ENCODE data around the gene CALHM1. TPM values are rescaled to one million over a fixed set of nuclear protein-coding genes. Genes with fewer than 3 reads are reported as not detected.

Gene CALHM1
- polyA plus RNA-seq, 2 donors = not detected

DNA sequence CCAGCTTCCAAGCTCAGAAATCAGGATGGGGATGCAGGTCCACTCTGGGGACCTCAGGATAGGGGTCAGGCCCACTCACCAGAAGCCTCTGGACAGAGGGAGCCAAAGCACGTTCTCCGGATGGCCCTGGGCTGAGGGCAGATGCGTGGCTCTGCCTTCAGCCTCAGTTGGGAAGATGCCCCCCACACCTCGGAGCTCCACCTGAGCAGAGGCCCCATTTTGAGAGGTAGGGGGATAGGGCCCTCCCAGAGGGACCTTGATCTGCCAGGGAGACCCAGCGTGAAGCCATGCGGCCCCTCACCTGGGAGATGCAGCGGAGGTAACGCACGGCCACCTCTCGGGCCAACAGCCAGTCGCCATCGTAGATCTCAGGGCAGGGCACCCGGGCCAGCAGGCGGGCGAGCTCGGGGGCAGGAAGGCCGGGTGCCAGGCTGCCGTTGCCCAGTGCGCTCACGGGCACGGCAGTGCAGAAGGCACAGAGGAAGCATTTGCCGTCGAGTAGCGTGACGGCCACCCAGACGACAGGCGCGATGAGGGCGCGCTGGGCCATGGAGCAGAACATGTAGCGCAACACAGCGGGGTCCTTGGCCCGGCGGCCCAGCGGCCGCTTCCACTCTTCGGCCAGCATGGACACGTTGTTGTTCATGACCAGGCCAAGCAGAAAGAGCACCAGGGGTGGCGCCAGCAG, 660 bp downstream of the CALHM1 start:
- no peaks in the 10 kb centered on the region for H3K9me3 ChIP-seq (ENCODE audit: control insufficient read depth in 2 of 2, insufficient read depth in 1 of 2, low read depth in 1 of 2, low read length in 1 of 2)
- 96 to 97% methylated on average over 39 of the region's 39 CpGs for WGBS, 2 donors
- H3K4me3 ChIP-seq (ENCODE audit: low read depth in 1 of 2, low read length in 2 of 2) = no peak overlapping the region
- H3K36me3 ChIP-seq (ENCODE audit: control insufficient read depth in 2 of 2, insufficient read depth in 2 of 2, low read length in 1 of 2) = no peaks in the 10 kb centered on the region
- no peak overlapping the region for H3K27ac ChIP-seq (ENCODE audit: low read depth in 2 of 2, low read length in 1 of 2)
- H3K27me3 ChIP-seq (ENCODE audit: control insufficient read depth in 1 of 2, insufficient read depth in 2 of 2, low read length in 2 of 2) = no peaks in the 10 kb centered on the region
- H3K4me1 ChIP-seq (ENCODE audit: control insufficient read depth in 2 of 2, insufficient read depth in 2 of 2, low read length in 1 of 2) = peaks cover 0 to 2% of the 10 kb centered on the region in 2 donors

DNA sequence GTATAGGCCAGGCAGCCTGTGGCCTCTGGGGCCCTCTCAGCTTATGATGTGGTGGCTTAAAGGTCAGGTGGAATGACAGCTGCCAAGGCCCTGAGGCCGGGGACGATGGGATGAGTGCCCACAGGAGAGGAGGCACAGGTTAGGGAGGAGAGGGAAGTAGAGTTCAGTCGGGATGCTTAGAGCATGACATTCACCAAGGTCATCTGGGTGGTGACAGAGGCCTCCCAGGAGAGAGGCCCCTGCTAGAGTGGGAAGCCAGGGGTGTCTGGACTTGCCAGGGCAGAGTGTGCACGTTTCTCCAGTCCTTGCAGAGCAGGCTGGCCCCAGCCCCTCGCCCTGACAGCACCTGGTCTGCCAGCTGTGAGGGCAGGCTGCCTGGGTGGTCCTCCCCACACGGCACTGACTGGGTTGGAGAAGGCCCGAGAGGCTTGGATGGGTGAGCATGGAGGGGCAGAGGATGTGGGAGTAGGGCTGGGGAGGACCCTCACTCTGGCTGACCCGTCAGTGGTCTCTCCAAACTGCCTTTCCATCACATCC, 1.5 kb downstream of the CALHM1 start:
- no peak overlapping the region for H3K4me3 ChIP-seq (ENCODE audit: low read depth in 1 of 2, low read length in 2 of 2)
- H3K4me1 ChIP-seq (ENCODE audit: control insufficient read depth in 2 of 2, insufficient read depth in 2 of 2, low read length in 1 of 2) = peaks cover 0 to 4% of the 10 kb centered on the region in 2 donors
- 65 to 66% methylated on average over 4 to 8 of the region's 8 CpGs for WGBS, 2 donors
- H3K27ac ChIP-seq (ENCODE audit: low read depth in 2 of 2, low read length in 1 of 2) = no peak overlapping the region
- no peaks in the 10 kb centered on the region for H3K36me3 ChIP-seq (ENCODE audit: control insufficient read depth in 2 of 2, insufficient read depth in 2 of 2, low read length in 1 of 2)
- H3K27me3 ChIP-seq (ENCODE audit: control insufficient read depth in 1 of 2, insufficient read depth in 2 of 2, low read length in 2 of 2) = no peaks in the 10 kb centered on the region
- no peaks in the 10 kb centered on the region for H3K9me3 ChIP-seq (ENCODE audit: control insufficient read depth in 2 of 2, insufficient read depth in 1 of 2, low read depth in 1 of 2, low read length in 1 of 2)

DNA sequence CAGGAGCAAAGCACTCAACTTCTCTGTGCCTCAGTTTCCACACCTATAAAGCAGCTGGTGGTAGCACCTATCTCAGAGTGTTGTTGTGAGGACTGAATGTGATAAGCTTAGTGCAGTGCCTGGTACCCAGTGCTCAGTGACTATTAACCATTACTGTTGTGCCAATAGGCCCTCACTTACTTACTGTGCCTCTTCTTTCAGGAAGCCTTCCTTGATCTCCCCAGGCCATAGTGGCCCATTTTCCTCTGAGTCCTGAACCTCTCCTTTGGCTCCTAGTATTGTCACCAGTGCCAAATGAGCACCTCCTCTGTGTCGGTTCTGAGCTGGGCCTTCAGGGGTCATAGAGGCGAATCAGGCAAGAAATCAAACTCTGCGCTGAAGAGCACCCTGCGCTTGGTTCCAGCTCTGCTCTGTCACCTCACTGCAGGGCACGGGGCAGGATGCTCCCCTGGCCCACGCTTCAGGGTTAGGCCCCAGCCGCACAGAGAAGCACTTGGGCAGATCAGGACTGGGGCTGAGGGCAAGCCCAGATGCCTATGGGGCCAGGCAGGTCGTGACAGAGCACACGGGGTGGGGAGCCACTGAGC, 2.5 kb downstream of the CALHM1 start:
- Histone ChIP-seq H3K36me3 (ENCODE audit: control insufficient read depth in 2 of 2, insufficient read depth in 2 of 2, low read length in 1 of 2) (no peaks in the 10 kb centered on the region), H3K4me3 (ENCODE audit: low read depth in 1 of 2, low read length in 2 of 2) (no peak overlapping the region), H3K27me3 (ENCODE audit: control insufficient read depth in 1 of 2, insufficient read depth in 2 of 2, low read length in 2 of 2) (no peaks in the 10 kb centered on the region), H3K27ac (ENCODE audit: low read depth in 2 of 2, low read length in 1 of 2) (no peak overlapping the region), H3K9me3 (ENCODE audit: control insufficient read depth in 2 of 2, insufficient read depth in 1 of 2, low read depth in 1 of 2, low read length in 1 of 2) (no peaks in the 10 kb centered on the region), H3K4me1 (ENCODE audit: control insufficient read depth in 2 of 2, insufficient read depth in 2 of 2, low read length in 1 of 2) (peaks cover 0 to 10% of the 10 kb centered on the region in 2 donors)
- 63 to 78% methylated on average over 9 of the region's 9 CpGs for WGBS, 2 donors

DNA sequence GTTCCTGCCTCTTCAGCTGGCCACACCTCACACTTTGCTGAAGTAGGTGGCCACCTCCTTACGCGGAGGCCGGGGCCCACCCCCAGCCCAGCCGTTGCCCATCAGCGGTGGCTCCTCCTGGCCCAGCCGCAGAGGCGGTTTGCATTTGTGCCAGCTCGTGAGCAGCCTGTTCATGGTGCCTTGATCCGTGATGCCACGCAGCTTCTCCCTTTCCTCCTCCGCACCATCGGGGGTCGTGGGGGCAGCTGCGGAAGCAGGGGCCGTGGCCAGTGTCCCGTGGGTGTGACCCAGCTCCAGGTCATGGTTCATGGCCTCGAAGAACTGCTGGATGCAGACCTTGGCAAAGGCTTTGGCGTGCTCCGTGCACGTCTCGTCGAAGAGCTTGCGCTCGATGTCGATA, 3.5 kb downstream of the CALHM1 start:
- H3K4me3 ChIP-seq (ENCODE audit: low read depth in 1 of 2, low read length in 2 of 2) = no peak overlapping the region
- peaks cover 0 to 3% of the 10 kb centered on the region in 2 donors for H3K36me3 ChIP-seq (ENCODE audit: control insufficient read depth in 2 of 2, insufficient read depth in 2 of 2, low read length in 1 of 2)
- no peak overlapping the region for H3K27ac ChIP-seq (ENCODE audit: low read depth in 2 of 2, low read length in 1 of 2)
- peaks cover 0 to 15% of the 10 kb centered on the region in 2 donors for H3K4me1 ChIP-seq (ENCODE audit: control insufficient read depth in 2 of 2, insufficient read depth in 2 of 2, low read length in 1 of 2)
- no peaks in the 10 kb centered on the region for H3K9me3 ChIP-seq (ENCODE audit: control insufficient read depth in 2 of 2, insufficient read depth in 1 of 2, low read depth in 1 of 2, low read length in 1 of 2)
- WGBS, 2 donors = 87 to 90% methylated on average over 25 of the region's 25 CpGs
- H3K27me3 ChIP-seq (ENCODE audit: control insufficient read depth in 1 of 2, insufficient read depth in 2 of 2, low read length in 2 of 2) = no peaks in the 10 kb centered on the region

DNA sequence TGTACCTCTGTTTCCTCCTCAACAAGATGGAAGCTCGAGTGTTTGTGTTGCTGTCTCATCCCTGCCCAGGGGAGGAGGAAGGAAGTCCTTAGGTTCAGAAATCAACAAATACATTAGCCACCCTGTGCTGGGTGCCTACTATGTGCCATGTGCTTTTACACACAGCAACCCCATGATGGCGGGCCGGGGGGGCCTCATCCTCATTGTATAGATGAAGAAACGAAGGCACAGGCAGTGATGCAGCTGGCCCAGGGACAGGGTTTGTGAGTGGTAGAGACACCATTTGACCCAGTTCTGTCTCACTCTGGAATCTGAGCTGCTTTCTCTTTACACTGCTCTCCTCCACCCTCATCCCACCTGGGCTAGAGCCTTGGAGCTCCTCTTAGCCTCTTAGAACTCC, 4.7 kb downstream of the CALHM1 start:
- peaks cover 3 to 11% of the 10 kb centered on the region in 2 donors for H3K36me3 ChIP-seq (ENCODE audit: control insufficient read depth in 2 of 2, insufficient read depth in 2 of 2, low read length in 1 of 2)
- peaks cover 7 to 27% of the 10 kb centered on the region in 2 donors for H3K4me1 ChIP-seq (ENCODE audit: control insufficient read depth in 2 of 2, insufficient read depth in 2 of 2, low read length in 1 of 2)
- H3K27ac ChIP-seq (ENCODE audit: low read depth in 2 of 2, low read length in 1 of 2) = no peak overlapping the region
- 86 to 88% methylated on average over 4 of the region's 4 CpGs for WGBS, 2 donors
- H3K9me3 ChIP-seq (ENCODE audit: control insufficient read depth in 2 of 2, insufficient read depth in 1 of 2, low read depth in 1 of 2, low read length in 1 of 2) = no peaks in the 10 kb centered on the region
- no peaks in the 10 kb centered on the region for H3K27me3 ChIP-seq (ENCODE audit: control insufficient read depth in 1 of 2, insufficient read depth in 2 of 2, low read length in 2 of 2)
- H3K4me3 ChIP-seq (ENCODE audit: low read depth in 1 of 2, low read length in 2 of 2) = no peak overlapping the region

DNA sequence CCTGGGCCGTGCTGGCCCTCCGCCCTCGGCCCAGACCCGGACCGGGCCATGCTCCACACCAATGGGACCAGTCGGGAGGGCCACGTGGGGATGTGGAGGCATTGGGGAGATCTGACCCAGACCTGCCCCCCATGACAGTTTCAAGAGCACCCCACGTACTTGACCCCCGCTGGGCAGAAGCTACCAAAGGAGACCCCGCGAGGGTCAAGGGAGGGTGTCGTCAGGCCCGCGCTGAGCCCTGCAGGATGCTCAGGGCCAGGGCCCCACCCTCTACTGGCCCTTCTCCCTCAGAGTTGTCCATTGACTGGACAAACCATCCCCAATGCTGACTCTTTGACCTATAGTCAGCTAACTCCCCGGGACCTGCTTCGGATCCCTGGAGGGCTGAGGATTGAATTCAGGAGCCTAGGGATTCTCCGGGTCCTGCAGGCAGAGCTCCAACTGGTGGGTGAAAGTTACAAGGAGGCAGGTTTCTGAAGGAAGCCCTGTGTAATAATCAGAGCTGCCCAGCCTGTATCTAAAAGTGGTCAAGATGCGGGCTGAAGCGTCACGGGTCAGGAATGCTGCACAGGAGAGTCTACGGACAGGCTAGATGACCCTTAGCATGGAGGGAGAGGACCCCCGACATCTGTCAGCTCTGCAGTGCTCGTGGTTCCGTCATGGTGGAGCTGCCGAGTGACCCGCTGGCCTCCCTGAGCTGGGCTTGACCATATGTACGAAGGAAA, 6.0 kb downstream of the CALHM1 start:
- Histone ChIP-seq H3K36me3 (ENCODE audit: control insufficient read depth in 2 of 2, insufficient read depth in 2 of 2, low read length in 1 of 2) (peaks cover 4 to 17% of the 10 kb centered on the region in 2 donors), H3K27me3 (ENCODE audit: control insufficient read depth in 1 of 2, insufficient read depth in 2 of 2, low read length in 2 of 2) (no peaks in the 10 kb centered on the region), H3K27ac (ENCODE audit: low read depth in 2 of 2, low read length in 1 of 2) (peak overlapping the region; percentile 84 to 93), H3K4me3 (ENCODE audit: low read depth in 1 of 2, low read length in 2 of 2) (peak overlapping the region; percentile 43 to 67), H3K4me1 (ENCODE audit: control insufficient read depth in 2 of 2, insufficient read depth in 2 of 2, low read length in 1 of 2) (peaks cover 8 to 27% of the 10 kb centered on the region in 2 donors), H3K9me3 (ENCODE audit: control insufficient read depth in 2 of 2, insufficient read depth in 1 of 2, low read depth in 1 of 2, low read length in 1 of 2) (no peaks in the 10 kb centered on the region)
- 30 to 32% methylated on average over 27 of the region's 27 CpGs for WGBS, 2 donors

DNA sequence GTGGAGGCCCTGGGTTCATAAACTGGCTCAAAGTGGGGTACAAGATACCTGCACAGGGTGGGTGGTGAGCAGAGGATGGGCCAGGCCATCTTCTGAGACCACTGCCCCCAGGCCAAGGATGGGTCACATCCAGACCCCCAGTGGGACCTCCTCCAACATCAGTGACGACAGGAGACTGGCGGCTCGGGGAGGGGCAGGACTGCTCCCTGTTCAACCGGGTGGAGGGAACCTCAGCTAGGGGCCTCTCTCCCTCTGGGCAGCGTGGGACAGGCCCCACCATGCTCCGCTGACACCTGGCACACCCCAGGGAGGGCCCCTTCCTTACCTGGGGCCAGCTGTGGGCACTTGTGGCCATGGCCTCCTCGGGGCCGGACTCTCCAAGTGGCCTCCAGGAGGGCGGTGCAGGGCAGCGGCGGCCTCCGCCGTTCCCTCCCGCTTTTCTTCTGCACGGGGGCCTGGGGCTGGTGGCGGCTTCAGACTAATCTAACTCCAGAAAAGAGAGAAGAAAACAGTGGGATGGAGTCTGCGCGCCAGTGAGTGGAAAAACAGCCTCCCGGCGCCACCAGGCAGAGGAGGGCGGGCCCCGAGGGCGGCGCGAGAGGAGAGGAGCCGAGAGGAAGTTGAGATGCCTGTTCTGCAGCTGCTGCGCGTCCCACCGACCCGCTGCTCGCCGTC, 6.7 kb downstream of the CALHM1 start, which contains the start of gene CALHM2:
CALHM2 (minus strand) TSS at position 540 of the 675 bp plus-strand sequence. CDS start 2,429 bp downstream, outside the sequence.
- H3K4me1 ChIP-seq (ENCODE audit: control insufficient read depth in 2 of 2, insufficient read depth in 2 of 2, low read length in 1 of 2) = peaks cover 8 to 27% of the 10 kb centered on the region in 2 donors
- no peaks in the 10 kb centered on the region for H3K9me3 ChIP-seq (ENCODE audit: control insufficient read depth in 2 of 2, insufficient read depth in 1 of 2, low read depth in 1 of 2, low read length in 1 of 2)
- no peaks in the 10 kb centered on the region for H3K27me3 ChIP-seq (ENCODE audit: control insufficient read depth in 1 of 2, insufficient read depth in 2 of 2, low read length in 2 of 2)
- peaks cover 4 to 24% of the 10 kb centered on the region in 2 donors for H3K36me3 ChIP-seq (ENCODE audit: control insufficient read depth in 2 of 2, insufficient read depth in 2 of 2, low read length in 1 of 2)
- peak within 1 kb of the TSS; percentile 43 to 67 for H3K4me3 ChIP-seq (ENCODE audit: low read depth in 1 of 2, low read length in 2 of 2)
- WGBS, 2 donors = 0 to 4% methylated on average over 25 to 32 of the region's 32 CpGs
- peak within 1 kb of the TSS; percentile 84 to 93 for H3K27ac ChIP-seq (ENCODE audit: low read depth in 2 of 2, low read length in 1 of 2)

DNA sequence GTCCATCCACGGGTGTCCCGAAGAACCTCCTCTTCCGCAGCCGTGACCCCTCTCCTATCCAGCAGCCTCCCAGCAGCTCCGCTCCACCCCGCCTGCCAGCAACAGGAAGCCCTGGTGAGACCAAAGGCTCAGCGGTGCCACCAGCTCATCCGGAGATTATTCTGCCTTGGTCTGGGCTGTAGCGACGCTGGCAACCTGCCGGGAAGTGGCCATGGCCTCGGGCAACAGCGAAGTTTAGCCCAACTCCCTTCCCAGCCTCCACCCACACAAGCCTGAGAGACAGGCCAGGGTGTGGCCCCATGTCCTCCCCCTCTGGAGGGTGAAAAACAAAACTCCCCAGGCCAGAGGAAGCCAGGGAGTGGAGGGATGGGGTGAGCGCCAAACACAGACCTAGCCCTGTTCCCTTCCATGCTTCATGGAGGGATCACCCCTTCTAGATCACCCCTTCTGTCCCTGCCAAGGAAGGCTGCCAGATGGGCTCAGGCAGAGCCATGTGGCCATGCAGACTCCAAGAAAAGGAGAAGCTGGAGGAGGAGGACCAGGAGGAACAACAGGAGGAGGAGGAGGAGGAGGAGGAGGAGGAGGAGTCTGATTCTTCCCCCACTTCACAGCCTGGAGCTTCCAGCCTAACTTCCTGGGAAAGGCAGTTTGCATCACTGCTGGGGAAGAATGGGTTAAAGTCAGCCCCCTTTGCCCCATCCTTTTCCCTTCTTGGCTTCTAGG, 7.4 kb downstream of the CALHM1 start:
- H3K27ac ChIP-seq (ENCODE audit: low read depth in 2 of 2, low read length in 1 of 2) = peak overlapping the region; percentile 84 to 93
- WGBS, 2 donors = 12 to 20% methylated on average over 14 of the region's 14 CpGs
- no peaks in the 10 kb centered on the region for H3K27me3 ChIP-seq (ENCODE audit: control insufficient read depth in 1 of 2, insufficient read depth in 2 of 2, low read length in 2 of 2)
- peaks cover 4 to 25% of the 10 kb centered on the region in 2 donors for H3K36me3 ChIP-seq (ENCODE audit: control insufficient read depth in 2 of 2, insufficient read depth in 2 of 2, low read length in 1 of 2)
- peak overlapping the region; percentile 43 to 67 for H3K4me3 ChIP-seq (ENCODE audit: low read depth in 1 of 2, low read length in 2 of 2)
- no peaks in the 10 kb centered on the region for H3K9me3 ChIP-seq (ENCODE audit: control insufficient read depth in 2 of 2, insufficient read depth in 1 of 2, low read depth in 1 of 2, low read length in 1 of 2)
- peaks cover 8 to 26% of the 10 kb centered on the region in 2 donors for H3K4me1 ChIP-seq (ENCODE audit: control insufficient read depth in 2 of 2, insufficient read depth in 2 of 2, low read length in 1 of 2)
